IMR-90 (cell line): ENCODE results near the gene MPZL2. TPM values are rescaled to one million over a fixed set of nuclear protein-coding genes. Genes with fewer than 3 reads are reported as not detected.

Experiments used
- ATAC-seq: fragments of 200-7000 bp; cut with Tn5 transposase; 2 replicates; pipeline ENCODE4 v1.9.1; 2020; ENCODE audit warnings: low read depth, mild to moderate bottlenecking, moderate library complexity
- BruUV-seq: library from RNA; stranded (reverse); fragments of 400-500 nt; replicated peaks from 2 replicates; lab custom pipeline; 2021; lab: Mats Ljungman, UMichigan
- CTCF ChIA-PET: fragments of 300-600 bp; formaldehyde crosslinking; extraction: SDS; loops from one replicate; lab custom pipeline; 2021; ENCODE audit warnings: antibody characterized with exemption; lab: Yijun Ruan, JAX
- POLR2A ChIA-PET: fragments of 300-600 bp; sonication (Branson Sonifier 250); formaldehyde crosslinking; loops from one replicate; lab custom pipeline; 2022; ENCODE audit warnings: antibody characterized with exemption; ENCODE audit not compliant: unreplicated experiment; lab: Charles Lee
- DNase-seq: peaks from one replicate; pipeline ENCODE4 v3.0.0; 2013
- H2AFZ ChIP-seq: replicated peaks from 2 replicates; pipeline ENCODE3; 2013; ENCODE audit warnings: low read length, mild to moderate bottlenecking; ENCODE audit not compliant: poor library complexity
- H2AK5ac ChIP-seq: 2 replicates; pipeline ENCODE4 v1.6.1; 2013; ENCODE audit warnings: low read depth, low read length, inconsistent platforms
- H2AK9ac ChIP-seq: replicated peaks from 2 replicates; pipeline ENCODE3; 2013; ENCODE audit warnings: mild to moderate bottlenecking, low read depth, low read length, moderate library complexity; ENCODE audit not compliant: poor library complexity
- H2BK120ac ChIP-seq: 2 replicates; pipeline ENCODE4 v1.6.1; 2013; ENCODE audit warnings: low read depth, low read length, inconsistent platforms
- H2BK15ac ChIP-seq: 3 replicates; pipeline ENCODE4 v1.6.1; 2013; ENCODE audit warnings: low read depth, low read length, inconsistent platforms
- H2BK20ac ChIP-seq: 2 replicates; pipeline ENCODE4 v1.6.1; 2013; ENCODE audit warnings: low read depth, mild to moderate bottlenecking, inconsistent platforms, low read length, moderate library complexity
- H2BK5ac ChIP-seq: 2 replicates; pipeline ENCODE4 v1.6.1; 2013; ENCODE audit warnings: mild to moderate bottlenecking, low read depth, low read length, inconsistent platforms; ENCODE audit not compliant: poor library complexity, severe bottlenecking
- H3K14ac ChIP-seq: replicated peaks from 2 replicates; pipeline ENCODE4 v1.6.1; 2013; ENCODE audit warnings: low read depth, low read length, inconsistent platforms
- H3K18ac ChIP-seq: 2 replicates; pipeline ENCODE4 v1.6.1; 2013; ENCODE audit warnings: low read depth, low read length, control low read depth
- H3K23ac ChIP-seq: 2 replicates; pipeline ENCODE4 v1.6.1; 2013; ENCODE audit warnings: low read depth, low read length, inconsistent platforms
- H3K27ac ChIP-seq: 2 replicates; pipeline ENCODE4 v1.5.1; 2013; ENCODE audit warnings: mild to moderate bottlenecking, control low read depth, low read length; ENCODE audit not compliant: insufficient read depth
- H3K27me3 ChIP-seq: 2 replicates; pipeline ENCODE4 v1.6.1; 2013; ENCODE audit warnings: low read length; ENCODE audit not compliant: control insufficient read depth, insufficient read depth
- H3K36me3 ChIP-seq: 2 replicates; pipeline ENCODE4 v1.6.1; 2013; ENCODE audit warnings: low read length, mixed read lengths; ENCODE audit not compliant: control insufficient read depth, insufficient read depth
- H3K4ac ChIP-seq: 2 replicates; pipeline ENCODE4 v1.6.1; 2013; ENCODE audit warnings: low read depth, low read length, inconsistent platforms
- H3K4me1 ChIP-seq: 2 replicates; pipeline ENCODE4 v1.6.1; 2013; ENCODE audit warnings: low read length, mixed read lengths; ENCODE audit not compliant: control insufficient read depth, insufficient read depth
- H3K4me2 ChIP-seq: 2 replicates; pipeline ENCODE4 v1.6.1; 2013; ENCODE audit warnings: low read depth, mild to moderate bottlenecking, control low read depth, low read length, moderate library complexity
- H3K4me3 ChIP-seq: 2 replicates; pipeline ENCODE4 v1.5.1; 2013; ENCODE audit warnings: low read depth, mild to moderate bottlenecking, control low read depth, low read length, moderate library complexity; ENCODE audit not compliant: insufficient read depth
- H3K56ac ChIP-seq: 2 replicates; pipeline ENCODE4 v1.6.1; 2013; ENCODE audit warnings: low read length, inconsistent platforms; ENCODE audit not compliant: insufficient read depth; ENCODE audit errors: extremely low read depth
- H3K79me1 ChIP-seq, 2 experiments: 2 replicates each; pipeline ENCODE4 v1.6.1; 2013; ENCODE audit warnings: low read length in 2 of 2, inconsistent platforms in 1 of 2, low read depth in 1 of 2
- H3K9ac ChIP-seq: 2 replicates; pipeline ENCODE4 v1.6.1; 2013; ENCODE audit warnings: low read depth, low read length, control low read depth
- H3K9me1 ChIP-seq: 2 replicates; pipeline ENCODE4 v1.6.1; 2013; ENCODE audit warnings: low read length, inconsistent platforms; ENCODE audit not compliant: insufficient read depth
- H3K9me3 ChIP-seq: 2 replicates; pipeline ENCODE4 v1.6.1; 2013; ENCODE audit warnings: low read length; ENCODE audit not compliant: control insufficient read depth, insufficient read depth
- H4K20me1 ChIP-seq: 2 replicates; pipeline ENCODE4 v1.6.1; 2013; ENCODE audit warnings: low read length, inconsistent platforms; ENCODE audit not compliant: insufficient read depth
- H4K5ac ChIP-seq: 2 replicates; pipeline ENCODE4 v1.6.1; 2013; ENCODE audit warnings: mild to moderate bottlenecking, low read depth, low read length, control low read depth
- H4K8ac ChIP-seq, 2 experiments: 2 replicates each; pipeline ENCODE4 v1.6.1; 2013; ENCODE audit warnings: low read depth in 2 of 2, low read length in 2 of 2, control low read depth in 1 of 2, inconsistent platforms in 1 of 2
- H4K91ac ChIP-seq: 2 replicates; pipeline ENCODE4 v1.6.1; 2013; ENCODE audit warnings: low read depth, low read length, inconsistent platforms; ENCODE audit not compliant: insufficient read depth
- CEBPB ChIP-seq: IDR thresholded peaks from 2 replicates; pipeline ENCODE4 v1.6.1; 2012; ENCODE audit warnings: low read depth, low read length, improper control_type of control experiment
- CHD1 ChIP-seq: IDR thresholded peaks from 2 replicates; pipeline ENCODE4 v1.6.1; 2012; ENCODE audit warnings: low read depth, low read length, improper control_type of control experiment
- CTCF ChIP-seq: conservative IDR thresholded peaks from 2 replicates; pipeline ENCODE4 v1.5.1; 2012; ENCODE audit warnings: mild to moderate bottlenecking, low read depth, low read length, improper control_type of control experiment
- FOS ChIP-seq: fragments of 150-350 bp; IDR thresholded peaks from 2 replicates; pipeline ENCODE4 v1.6.1; 2016; ENCODE audit warnings: low read depth, low read length
- MAZ ChIP-seq: IDR thresholded peaks from 2 replicates; pipeline ENCODE4 v1.6.1; 2012; ENCODE audit warnings: low read depth, mild to moderate bottlenecking, low read length, improper control_type of control experiment, moderate library complexity, borderline replicate concordance
- MXI1 ChIP-seq: IDR thresholded peaks from 2 replicates; pipeline ENCODE4 v1.6.1; 2012; ENCODE audit warnings: low read depth, mild to moderate bottlenecking, low read length, moderate library complexity, borderline replicate concordance
- NFE2L2 ChIP-seq: fragments of 150-350 bp; IDR thresholded peaks from 2 replicates; pipeline ENCODE4 v1.6.1; 2016; ENCODE audit warnings: low read depth, mild to moderate bottlenecking, low read length
- RAD21 ChIP-seq: IDR thresholded peaks from 2 replicates; pipeline ENCODE4 v1.6.1; 2012; ENCODE audit warnings: low read length, improper control_type of control experiment
- RCOR1 ChIP-seq: IDR thresholded peaks from 2 replicates; pipeline ENCODE4 v1.6.1; 2012; ENCODE audit warnings: mild to moderate bottlenecking, low read length, improper control_type of control experiment; ENCODE audit not compliant: insufficient replicate concordance
- RFX5 ChIP-seq: IDR thresholded peaks from 2 replicates; pipeline ENCODE4 v1.8.0; 2012; ENCODE audit warnings: low read depth, mild to moderate bottlenecking, low read length, moderate library complexity
- SMC3 ChIP-seq: fragments of 150-350 bp; IDR thresholded peaks from 2 replicates; pipeline ENCODE4 v1.6.1; 2016; ENCODE audit warnings: low read depth, mild to moderate bottlenecking, antibody characterized with exemption, low read length, moderate library complexity
- USF2 ChIP-seq: fragments of 150-350 bp; IDR thresholded peaks from 2 replicates; pipeline ENCODE4 v1.6.1; 2017; ENCODE audit warnings: mild to moderate bottlenecking, antibody characterized with exemption, low read length, low read depth
- WGBS, 2 experiments: methylation state at CpG; one replicate each; pipeline versions ENCODE4 v1.1.5 to v1.1.7; 2013; ENCODE audit warnings: missing lambda C conversion rate in 2 of 2; ENCODE audit not compliant: insufficient read length in 1 of 2; ENCODE audit errors: extremely low coverage in 2 of 2; 5-methylcytosine and 5-hydroxymethylcytosine counted together
- dilution Hi-C: fragments of 300-500 bp; cut with HindIII; formaldehyde crosslinking; loops from one replicate; pipeline ENCODE4 v1.14.3; 2018; ENCODE audit warnings: low sequenced_read_pairs; ENCODE audit not compliant: unreplicated experiment
- in situ Hi-C: fragments of 300-500 bp; cut with MboI; formaldehyde crosslinking; loops from 3 replicates; pipeline ENCODE4 v1.14.3; 2019; ENCODE audit warnings: low sequenced_read_pairs, inconsistent platforms, mixed read lengths
- intact Hi-C: fragments of 100-400 bp; cut with micrococcal nuclease; formaldehyde crosslinking; loops from 2 replicates; pipeline ENCODE4 v1.10.0; 2022
- polyA plus RNA-seq, 3 experiments: library from polyadenylated mRNA; depleted of rRNA; stranded (reverse); fragments of >200 nt; gene quantifications; 2 replicates each; pipeline ENCODE4 v1.2.3, GENCODE V29; 2012; ENCODE audit warnings: low replicate concordance in 1 of 3
- total RNA-seq: library from RNA; depleted of rRNA; stranded (reverse); fragments of >200 nt; gene quantifications from 2 replicates; pipeline ENCODE4 v1.2.3, GENCODE V29; 2012
- TF ChIP-seq, protein P1 (sequence below): fragments of 150-350 bp; IDR thresholded peaks from 2 replicates; pipeline ENCODE4 v1.6.1; 2016; ENCODE audit warnings: low read depth, mild to moderate bottlenecking, low read length, moderate library complexity, borderline replicate concordance

MPZL2 gene
- total and polyA plus RNA-seq, 2 of the 4 experiments (the other 2 are of a cell fraction), result not detected

GRCh38 chr11:118212131-118212725 is 51.9 kb downstream of the MPZL2 start:
- no peak overlapping the region for H2AK9ac ChIP-seq
- H3K56ac ChIP-seq, result no peak overlapping the region
- 27% methylated on average over 3 of the region's 7 CpGs; no CpG with 5 or more reads in 1 of the 2 experiments for WGBS, 2 experiments
- H2BK20ac ChIP-seq, result no peak overlapping the region
- H2BK120ac ChIP-seq, result no peak overlapping the region
- no peak overlapping the region for H3K9ac ChIP-seq
- no peak overlapping the region for H4K5ac ChIP-seq
- no peaks in the 10 kb centered on the region for H4K20me1 ChIP-seq
- no peak overlapping the region for H3K4me3 ChIP-seq
- no TSS peak for BruUV-seq
- in situ Hi-C loops (no loop called here), intact Hi-C loops (no loop called here), dilution Hi-C loops (no loop called here)
- H2AFZ ChIP-seq, result no peak overlapping the region
- no peak for TF ChIP-seq USF2
- TF ChIP-seq MAZ, result no peak
- TF ChIP-seq RFX5, result no peak
- no peak for TF ChIP-seq NFE2L2
- TF ChIP-seq MXI1, result no peak
- TF ChIP-seq, protein P1, sequence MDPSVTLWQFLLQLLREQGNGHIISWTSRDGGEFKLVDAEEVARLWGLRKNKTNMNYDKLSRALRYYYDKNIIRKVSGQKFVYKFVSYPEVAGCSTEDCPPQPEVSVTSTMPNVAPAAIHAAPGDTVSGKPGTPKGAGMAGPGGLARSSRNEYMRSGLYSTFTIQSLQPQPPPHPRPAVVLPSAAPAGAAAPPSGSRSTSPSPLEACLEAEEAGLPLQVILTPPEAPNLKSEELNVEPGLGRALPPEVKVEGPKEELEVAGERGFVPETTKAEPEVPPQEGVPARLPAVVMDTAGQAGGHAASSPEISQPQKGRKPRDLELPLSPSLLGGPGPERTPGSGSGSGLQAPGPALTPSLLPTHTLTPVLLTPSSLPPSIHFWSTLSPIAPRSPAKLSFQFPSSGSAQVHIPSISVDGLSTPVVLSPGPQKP, result no peak
- no peak for TF ChIP-seq SMC3
- TF ChIP-seq CHD1, result no peak
- TF ChIP-seq CEBPB, result no peak
- no peak for TF ChIP-seq CTCF
- TF ChIP-seq FOS, result no peak
- TF ChIP-seq RCOR1, result no peak
- no peak for TF ChIP-seq RAD21
- ChIA-PET CTCF (no interaction called here), POLR2A (no interaction called here)
- no peak overlapping the region for H2AK5ac ChIP-seq
- H2BK15ac ChIP-seq, result no peak overlapping the region
- peaks cover 23% of the 10 kb centered on the region for H3K27me3 ChIP-seq
- no peak overlapping the region for H3K4ac ChIP-seq
- no peaks in the 10 kb centered on the region for H3K9me1 ChIP-seq
- no peak for ATAC-seq
- H3K4me2 ChIP-seq, result no peak overlapping the region
- no peak overlapping the region for H4K8ac ChIP-seq
- no peak overlapping the region for H2BK5ac ChIP-seq
- no peak for DNase-seq
- no peak overlapping the region for H3K23ac ChIP-seq
- H4K91ac ChIP-seq, result no peak overlapping the region
- no peak overlapping the region for H3K27ac ChIP-seq
- no peak overlapping the region for H3K14ac ChIP-seq
- no peaks in the 10 kb centered on the region for H3K79me1 ChIP-seq
- H3K18ac ChIP-seq, result no peak overlapping the region
- no peaks in the 10 kb centered on the region for H3K36me3 ChIP-seq
- H3K4me1 ChIP-seq, result no peaks in the 10 kb centered on the region
- H3K9me3 ChIP-seq, result no peaks in the 10 kb centered on the region
